ENCODE data around the gene SLC2A13. TPM values are rescaled to one million over a fixed set of nuclear protein-coding genes. Genes with fewer than 3 reads are reported as not detected.
"Not testable (repeated sequence)": the region's sequence is repeated elsewhere in the genome, so short reads cannot be mapped to it uniquely, and the experiment has no call there.

The SLC2A13 gene
- total RNA-seq, 6 donors from 2014 or later: 9.9 to 25.9 (median 16.0) TPM

DNA sequence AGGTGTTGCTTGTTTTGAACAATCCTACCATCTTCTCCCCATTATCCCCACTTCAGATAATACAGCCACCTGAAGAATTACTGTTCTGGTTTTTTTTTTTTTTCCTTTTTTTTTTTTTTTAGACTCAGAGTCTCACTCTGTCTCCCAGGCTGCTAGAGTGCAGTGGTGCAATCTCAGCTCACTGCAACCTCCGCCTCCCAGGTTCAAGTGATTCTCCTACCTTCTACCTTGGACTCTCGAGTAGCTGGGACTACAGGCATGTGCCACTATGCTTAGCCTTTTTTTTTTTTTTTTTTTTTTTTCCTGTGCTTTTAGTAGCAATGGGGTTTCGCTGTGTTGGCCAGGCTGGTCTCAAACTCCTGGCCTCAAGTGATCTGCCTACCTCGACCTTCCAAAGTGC is 306.9 kb downstream of the SLC2A13 start:
- Histone ChIP-seq H3K36me3 (no peaks in the 10 kb centered on the region), H3K27ac (no peak overlapping the region), H3K4me3 (no peak overlapping the region), H3K4me1 (no peaks in the 10 kb centered on the region), H3K9me3 (no peaks in the 10 kb centered on the region), H3K27me3 (no peaks in the 10 kb centered on the region)
- 41 to 81% methylated on average over 3 to 4 of the region's 4 CpGs for WGBS, 2 donors
- ATAC-seq (ENCODE audit: low FRiP score in 2 of 2) (no peak), DNase-seq (peak in 1 of 2 donors; percentile 65)
- TF ChIP-seq EP300 (IDR thresholded peaks at IDR 0.05) (no peak), POLR2A (IDR thresholded peaks at IDR 0.05) (no peak), POLR2AphosphoS5 (IDR thresholded peaks at IDR 0.05) (no peak)
- TF ChIP-seq, protein P1, sequence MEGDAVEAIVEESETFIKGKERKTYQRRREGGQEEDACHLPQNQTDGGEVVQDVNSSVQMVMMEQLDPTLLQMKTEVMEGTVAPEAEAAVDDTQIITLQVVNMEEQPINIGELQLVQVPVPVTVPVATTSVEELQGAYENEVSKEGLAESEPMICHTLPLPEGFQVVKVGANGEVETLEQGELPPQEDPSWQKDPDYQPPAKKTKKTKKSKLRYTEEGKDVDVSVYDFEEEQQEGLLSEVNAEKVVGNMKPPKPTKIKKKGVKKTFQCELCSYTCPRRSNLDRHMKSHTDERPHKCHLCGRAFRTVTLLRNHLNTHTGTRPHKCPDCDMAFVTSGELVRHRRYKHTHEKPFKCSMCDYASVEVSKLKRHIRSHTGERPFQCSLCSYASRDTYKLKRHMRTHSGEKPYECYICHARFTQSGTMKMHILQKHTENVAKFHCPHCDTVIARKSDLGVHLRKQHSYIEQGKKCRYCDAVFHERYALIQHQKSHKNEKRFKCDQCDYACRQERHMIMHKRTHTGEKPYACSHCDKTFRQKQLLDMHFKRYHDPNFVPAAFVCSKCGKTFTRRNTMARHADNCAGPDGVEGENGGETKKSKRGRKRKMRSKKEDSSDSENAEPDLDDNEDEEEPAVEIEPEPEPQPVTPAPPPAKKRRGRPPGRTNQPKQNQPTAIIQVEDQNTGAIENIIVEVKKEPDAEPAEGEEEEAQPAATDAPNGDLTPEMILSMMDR (IDR thresholded peaks at IDR 0.05): no peak

DNA sequence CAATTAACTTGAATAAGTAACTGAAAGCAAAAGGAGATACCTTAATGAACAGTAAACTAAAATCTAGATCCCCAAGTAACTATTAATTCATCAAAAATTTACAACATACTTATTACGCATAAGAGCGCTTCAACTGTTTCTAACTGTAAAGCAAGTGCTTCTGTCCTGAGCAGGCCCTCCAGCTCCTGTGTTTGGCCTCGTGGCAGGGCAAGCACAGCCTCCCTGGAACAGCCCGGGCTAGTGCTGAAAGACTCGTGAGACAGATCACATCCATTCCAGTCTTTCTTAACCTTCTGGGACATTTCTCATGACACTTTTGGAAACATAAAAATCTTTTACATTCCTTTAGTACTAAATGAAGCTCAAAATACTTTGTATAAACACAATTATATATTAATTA is 307.5 kb downstream of the SLC2A13 start:
- H3K27ac ChIP-seq: no peak overlapping the region
- ATAC-seq (ENCODE audit: low FRiP score in 2 of 2) (peak in 1 of 2 donors; percentile 51), DNase-seq (peak; percentile 5 to 70)
- H3K27me3 ChIP-seq: no peaks in the 10 kb centered on the region
- no peak overlapping the region for H3K4me3 ChIP-seq
- no peaks in the 10 kb centered on the region for H3K9me3 ChIP-seq
- TF ChIP-seq POLR2AphosphoS5 (IDR thresholded peaks at IDR 0.05) (no peak), POLR2A (IDR thresholded peaks at IDR 0.05) (no peak), EP300 (IDR thresholded peaks at IDR 0.05) (no peak)
- TF ChIP-seq, protein P1 (IDR thresholded peaks at IDR 0.05): no peak
- H3K4me1 ChIP-seq: no peaks in the 10 kb centered on the region
- 59 to 71% methylated on average over 5 of the region's 5 CpGs for WGBS, 2 donors
- H3K36me3 ChIP-seq: no peaks in the 10 kb centered on the region

DNA sequence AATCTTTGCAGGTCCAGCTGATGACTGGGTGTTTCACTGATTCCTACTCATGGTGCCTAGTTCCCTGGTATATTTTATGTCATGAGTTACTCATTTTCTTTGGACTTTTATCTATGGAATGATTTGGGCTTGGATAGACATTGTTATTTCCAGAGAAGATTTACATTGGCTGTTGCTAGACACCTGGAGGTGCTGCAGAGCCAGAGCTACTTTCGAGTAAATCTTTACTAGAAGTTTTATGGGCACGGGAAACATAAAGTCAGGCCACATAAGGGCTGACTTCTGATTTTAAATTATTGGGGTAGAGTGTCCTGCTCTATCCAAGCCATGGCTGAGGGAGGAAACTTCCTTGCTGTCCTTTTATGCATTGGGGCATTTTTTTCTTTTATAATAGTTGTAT is 310.4 kb downstream of the SLC2A13 start:
- no peak overlapping the region for H3K4me3 ChIP-seq
- H3K27ac ChIP-seq: no peak overlapping the region
- H3K36me3 ChIP-seq: no peaks in the 10 kb centered on the region
- H3K27me3 ChIP-seq: no peaks in the 10 kb centered on the region
- ATAC-seq (ENCODE audit: low FRiP score in 2 of 2) (no peak), DNase-seq (no peak)
- no peaks in the 10 kb centered on the region for H3K4me1 ChIP-seq
- WGBS, 2 donors: 94 to 100% methylated on average over 2 of the region's 2 CpGs
- TF ChIP-seq POLR2A (IDR thresholded peaks at IDR 0.05) (no peak), EP300 (IDR thresholded peaks at IDR 0.05) (no peak), POLR2AphosphoS5 (IDR thresholded peaks at IDR 0.05) (no peak)
- TF ChIP-seq, protein P1 (IDR thresholded peaks at IDR 0.05): no peak
- no peaks in the 10 kb centered on the region for H3K9me3 ChIP-seq

DNA sequence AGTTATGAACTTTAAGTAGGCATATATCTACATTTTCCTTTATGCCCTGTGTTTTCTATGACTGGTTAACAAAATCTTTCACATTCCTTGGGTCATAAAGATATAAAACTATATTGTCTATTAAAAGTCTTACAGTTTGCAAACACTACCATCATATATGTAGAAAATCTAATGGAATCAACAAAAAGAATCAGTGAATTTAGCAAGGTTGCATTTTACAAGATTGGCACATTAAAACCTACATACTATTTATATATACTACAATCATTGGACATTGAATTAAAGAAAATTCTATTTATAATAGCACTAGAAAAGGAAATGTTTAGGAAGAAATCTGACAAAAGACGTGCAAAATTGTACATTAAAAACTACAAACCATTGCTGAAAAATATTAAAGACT is 312.9 kb downstream of the SLC2A13 start:
- Histone ChIP-seq H3K4me3 (no peak overlapping the region), H3K4me1 (no peaks in the 10 kb centered on the region), H3K9me3 (no peaks in the 10 kb centered on the region), H3K27me3 (no peaks in the 10 kb centered on the region), H3K27ac (no peak overlapping the region), H3K36me3 (no peaks in the 10 kb centered on the region)
- 81 to 90% methylated on average over 1 of the region's 1 CpG for WGBS, 2 donors
- ATAC-seq (ENCODE audit: low FRiP score in 2 of 2): no peak
- DNase-seq: no peak
- TF ChIP-seq, protein P1 (IDR thresholded peaks at IDR 0.05): no peak
- TF ChIP-seq POLR2A (IDR thresholded peaks at IDR 0.05) (no peak), EP300 (IDR thresholded peaks at IDR 0.05) (no peak), POLR2AphosphoS5 (IDR thresholded peaks at IDR 0.05) (no peak)

DNA sequence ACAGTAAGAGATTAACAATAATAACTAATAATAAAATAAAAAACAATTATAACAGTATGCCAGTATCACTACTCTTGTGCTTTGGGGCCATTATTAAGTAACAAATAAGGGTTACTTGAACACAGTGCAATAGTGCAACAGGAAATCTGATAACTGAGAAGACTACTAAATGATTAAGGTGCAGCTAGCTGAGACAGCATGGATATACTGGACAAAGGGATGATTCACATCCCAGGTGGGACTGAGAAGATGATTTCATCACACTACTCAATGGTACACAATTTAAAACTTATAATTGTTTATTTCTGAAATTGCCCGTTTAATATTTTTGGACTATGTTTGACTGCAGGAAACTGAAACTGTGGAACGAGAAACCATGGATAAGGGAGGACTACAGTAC is 317.6 kb downstream of the SLC2A13 start:
- 95 to 97% methylated on average over 2 of the region's 2 CpGs for WGBS, 2 donors
- Histone ChIP-seq H3K4me3 (no peak overlapping the region), H3K27ac (no peak overlapping the region), H3K9me3 (no peaks in the 10 kb centered on the region), H3K27me3 (no peaks in the 10 kb centered on the region), H3K36me3 (no peaks in the 10 kb centered on the region), H3K4me1 (no peaks in the 10 kb centered on the region)
- TF ChIP-seq EP300 (IDR thresholded peaks at IDR 0.05): no peak
- TF ChIP-seq, protein P1 (IDR thresholded peaks at IDR 0.05): no peak
- ATAC-seq (ENCODE audit: low FRiP score in 2 of 2) (no peak), DNase-seq (no peak)

DNA sequence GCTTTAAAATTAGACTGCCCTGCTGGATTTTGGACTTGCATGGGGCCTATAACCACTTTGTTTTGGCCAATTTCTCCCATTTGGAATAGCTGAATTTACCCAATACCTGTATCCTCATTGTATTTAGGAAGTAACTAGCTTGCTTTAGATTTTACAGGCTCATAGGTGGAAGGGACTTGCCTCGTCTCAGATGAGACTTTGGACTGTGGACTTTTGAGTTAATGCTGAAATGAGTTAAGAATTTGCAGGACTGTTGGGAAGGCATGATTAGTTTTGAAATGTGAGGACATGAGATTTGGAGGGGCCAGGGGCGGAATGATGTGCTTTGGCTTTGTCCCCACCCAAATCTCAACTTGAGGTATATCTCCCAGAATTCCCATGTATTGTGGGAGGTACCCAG is 320.1 kb downstream of the SLC2A13 start:
- not testable (repeated sequence) for ATAC-seq (ENCODE audit: low FRiP score in 2 of 2); H3K27ac ChIP-seq; H3K4me1 ChIP-seq; DNase-seq; H3K9me3 ChIP-seq; H3K36me3 ChIP-seq; H3K27me3 ChIP-seq; H3K4me3 ChIP-seq
- 95 to 97% methylated on average over 2 of the region's 2 CpGs for WGBS, 2 donors

Data from upper lobe of left lung (tissue), 6 donors.